Panc1 (cell line): ENCODE results near the gene LNPEP. TPM values are rescaled to one million over a fixed set of nuclear protein-coding genes. Genes with fewer than 3 reads are reported as not detected.

Experiments
- ATAC-seq: fragments of 200-7000 bp; cut with Tn5 transposase; 2 replicates; pipeline ENCODE4 v1.9.1; 2020; ENCODE audit warnings: mild to moderate bottlenecking, moderate library complexity
- BruUV-seq: library from RNA; stranded (reverse); fragments of 400-500 nt; replicated peaks from 2 replicates; lab custom pipeline; 2021; lab: Mats Ljungman, UMichigan
- CTCF ChIA-PET: fragments of 300-600 bp; sonication (Branson Sonifier 250); formaldehyde crosslinking; loops from one replicate; lab custom pipeline; 2022; ENCODE audit warnings: antibody characterized with exemption; lab: Charles Lee
- POLR2A ChIA-PET: fragments of 300-600 bp; sonication (Branson Sonifier 250); formaldehyde crosslinking; loops from one replicate; lab custom pipeline; 2022; ENCODE audit warnings: antibody characterized with exemption; lab: Charles Lee
- DNase-seq: peaks from one replicate; pipeline ENCODE4 v3.0.0-alpha.2; 2010; ENCODE audit warnings: low read depth, low spot score
- H3K27ac ChIP-seq: 2 replicates; pipeline ENCODE4 v1.5.1; 2011; ENCODE audit warnings: mild to moderate bottlenecking, low read length, inconsistent platforms
- H3K27me3 ChIP-seq: fragments of 200-500 bp; sonication (Bioruptor generic); 2 replicates; pipeline ENCODE4 v1.6.0; 2014; ENCODE audit warnings: low read length, inconsistent platforms; ENCODE audit not compliant: control insufficient read depth, insufficient read depth
- H3K36me3 ChIP-seq: fragments of 200-500 bp; sonication (Bioruptor generic); 2 replicates; pipeline ENCODE4 v1.5.1; 2014; ENCODE audit warnings: inconsistent platforms, mild to moderate bottlenecking, low read length, moderate library complexity; ENCODE audit not compliant: control insufficient read depth, insufficient read depth
- H3K4me1 ChIP-seq: 2 replicates; pipeline ENCODE4 v1.5.1; 2011; ENCODE audit warnings: inconsistent platforms, mild to moderate bottlenecking, low read length, moderate library complexity; ENCODE audit not compliant: control insufficient read depth, insufficient read depth
- H3K4me3 ChIP-seq, 2 experiments: 2 replicates each; pipeline ENCODE4 v1.5.1; 2011 to 2012; ENCODE audit warnings: low read depth in 2 of 2, low read length in 2 of 2, mild to moderate bottlenecking in 2 of 2, inconsistent platforms in 1 of 2, moderate library complexity in 1 of 2
- H3K9me3 ChIP-seq: fragments of 200-500 bp; sonication (Bioruptor generic); 2 replicates; pipeline ENCODE4 v1.5.1; 2014; ENCODE audit warnings: low read depth, mild to moderate bottlenecking, inconsistent platforms, low read length, moderate library complexity; ENCODE audit not compliant: control insufficient read depth, insufficient read depth
- CTCF ChIP-seq: fragments of 450-650 bp; IDR thresholded peaks from 2 replicates; pipeline ENCODE4 v1.5.1; 2017; ENCODE audit warnings: mild to moderate bottlenecking
- POLR2AphosphoS5 ChIP-seq: IDR thresholded peaks from 2 replicates; pipeline ENCODE4 v1.6.1; 2012; ENCODE audit warnings: mild to moderate bottlenecking, low read depth, low read length, moderate library complexity
- REST ChIP-seq, 2 experiments: IDR thresholded peaks; 2 replicates each; pipeline ENCODE4 v1.6.1; 2011 to 2012; ENCODE audit warnings: low read depth in 2 of 2, control low read depth in 1 of 2, low read length in 1 of 2, mild to moderate bottlenecking in 1 of 2, moderate library complexity in 1 of 2; ENCODE audit not compliant: insufficient read depth in 1 of 2
- SIN3A ChIP-seq: IDR thresholded peaks from 2 replicates; pipeline ENCODE4 v1.6.1; 2012; ENCODE audit warnings: low read depth, mild to moderate bottlenecking, low read length, moderate library complexity, borderline replicate concordance; ENCODE audit not compliant: insufficient read depth
- TCF7L2 ChIP-seq: IDR thresholded peaks from 2 replicates; pipeline ENCODE4 v1.6.1; 2011; ENCODE audit warnings: mild to moderate bottlenecking, low read depth, low read length, inconsistent platforms
- in situ Hi-C: cut with HindIII; loops from 2 replicates; pipeline ENCODE4 v1.10.0; 2016; ENCODE audit warnings: low sequenced_read_pairs, low pct_unique_long_range_greater_than_20kb
- intact Hi-C: fragments of 100-400 bp; cut with micrococcal nuclease; formaldehyde crosslinking; loops from one replicate; pipeline ENCODE4 v1.10.0; 2022; ENCODE audit not compliant: unreplicated experiment
- total RNA-seq: library from RNA; stranded (reverse); gene quantifications from one replicate; pipeline ENCODE4 v1.2.1, GENCODE V29; 2021; ENCODE audit not compliant: unreplicated experiment

Gene LNPEP
- total RNA-seq, 1 experiment from 2014 or later = 46.6 TPM

- TF ChIP-seq CTCF (no peak), REST (IDR thresholded peaks at IDR 0.05; ENCODE audit: insufficient read depth in 1 of 2, low read depth in 2 of 2, low read length in 1 of 2) (no peak), SIN3A (no peak), TCF7L2 (no peak), POLR2AphosphoS5 (no peak)
- intact Hi-C loops = no loop called here
- ChIA-PET POLR2A (no interaction called here), CTCF (no interaction called here)
- BruUV-seq = no TSS peak
- Histone ChIP-seq H3K36me3 (peaks cover 8% of the 10 kb centered on the region; the same call in 1 of the 2 replicates), H3K27me3 (no peaks in the 10 kb centered on the region), H3K4me1 (no peaks in the 10 kb centered on the region), H3K27ac (no peak overlapping the region), H3K9me3 (no peaks in the 10 kb centered on the region), H3K4me3 (no peak overlapping the region)
- DNase-seq (no peak), ATAC-seq (no peak)
- in situ Hi-C loops = no loop called here
These were observed 67.1 kb downstream of the LNPEP start for GRCh38 chr5:97002983-97003382.

GRCh38 chr5:97004423-97005060 is 68.7 kb downstream of the LNPEP start:
- no peak overlapping the region for H3K4me3 ChIP-seq
- H3K36me3 ChIP-seq = peaks cover 7% of the 10 kb centered on the region; the same call in 1 of the 2 replicates
- no peaks in the 10 kb centered on the region for H3K9me3 ChIP-seq
- in situ Hi-C loops (no loop called here), intact Hi-C loops (no loop called here)
- no peak for DNase-seq
- TF ChIP-seq CTCF (no peak), SIN3A (no peak), POLR2AphosphoS5 (no peak)
- no peak overlapping the region for H3K27ac ChIP-seq
- no TSS peak for BruUV-seq
- H3K4me1 ChIP-seq = no peaks in the 10 kb centered on the region
- POLR2A ChIA-PET = no interaction called here
- no peak for ATAC-seq
- CTCF ChIA-PET = no interaction called here
- H3K27me3 ChIP-seq = no peaks in the 10 kb centered on the region
